HG03432 (cell line): Measurements from ENCODE around the gene ZNF519.
A peak's percentile ranks its signal among the peaks of the same experiment; 100 is the strongest.
"Not testable (repeated sequence)": the region's sequence is repeated elsewhere in the genome, so short reads cannot be mapped to it uniquely, and the experiment has no call there.

Experiments used
- ATAC-seq: cut with Tn5 transposase; IDR thresholded peaks from one replicate; pipeline ENCODE4 v1.9.1; 2021; ENCODE audit warnings: mild to moderate bottlenecking, moderate library complexity; ENCODE audit not compliant: unreplicated experiment

ZNF519 gene

DNA sequence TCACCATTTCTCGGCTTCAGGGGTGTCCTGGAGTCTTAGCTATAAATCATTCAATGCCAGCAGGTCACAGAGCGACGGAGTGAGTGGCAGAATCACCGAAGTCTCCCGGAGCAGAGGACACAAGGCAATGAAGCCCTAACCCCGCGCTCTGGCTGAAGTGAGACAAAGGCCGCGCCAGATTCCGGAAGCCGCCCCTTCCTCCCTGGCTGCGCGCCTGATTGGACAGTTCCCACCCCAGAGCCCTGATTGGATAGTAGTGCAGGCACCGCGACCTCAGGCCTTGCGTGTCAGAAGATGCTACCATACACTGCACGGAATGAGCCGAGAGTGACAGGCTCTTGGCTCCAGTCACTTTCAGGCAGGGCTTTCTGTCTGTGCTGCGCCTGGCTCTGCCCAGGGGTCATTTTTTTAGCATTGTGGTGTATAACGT, at the start of gene ZNF519:
Gene ZNF519 (minus strand): TSS at position 165 of the 430 bp plus-strand sequence. CDS start 158 bp downstream, at position 7.
- ATAC-seq = peak; percentile 100

GRCh38 chr18:14179306-14179705, 47.1 kb upstream of the ZNF519 start:
- no peak for ATAC-seq

GRCh38 chr18:14178321-14179196, 46.3 kb upstream of the ZNF519 start:
- ATAC-seq = peak; percentile 96

DNA sequence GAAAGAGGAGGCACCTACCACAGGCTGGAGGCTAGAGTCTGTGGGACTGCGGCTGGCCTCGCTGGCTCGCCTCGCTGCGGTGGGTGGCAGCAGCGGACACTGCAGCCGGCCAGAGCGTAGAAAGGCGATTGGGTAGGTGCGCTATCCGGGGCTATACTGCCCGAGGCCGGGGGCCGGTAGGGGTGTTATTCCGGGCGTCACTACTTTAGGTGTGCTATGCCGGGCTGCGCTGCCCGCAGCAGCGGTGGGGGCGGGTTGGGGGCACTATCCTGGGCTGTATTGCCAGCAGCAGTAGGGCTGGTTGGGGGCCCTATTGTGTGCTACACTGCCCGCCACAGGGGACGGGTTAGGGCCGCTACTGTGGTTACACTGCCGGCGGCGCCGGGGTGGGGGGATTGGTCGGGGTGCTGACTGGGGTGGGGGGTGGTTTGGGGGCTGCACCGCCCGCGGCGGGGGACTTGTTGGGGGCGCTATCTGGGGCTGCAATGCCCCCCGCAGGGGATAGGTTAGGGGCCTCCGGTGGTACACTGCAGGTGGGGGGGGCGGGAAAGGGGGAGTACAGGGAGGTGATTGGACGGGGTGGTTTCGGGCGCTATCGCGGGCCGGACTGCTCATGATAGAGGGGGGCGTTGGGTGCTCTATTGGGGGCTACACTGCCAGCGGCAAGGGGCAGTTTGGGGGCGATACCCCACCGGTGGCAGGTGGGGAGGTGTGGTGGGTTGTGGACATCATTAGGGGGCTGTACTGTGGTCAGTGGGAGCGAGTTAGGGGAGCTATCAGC, 45.5 kb upstream of the ZNF519 start:
- not testable (repeated sequence) for ATAC-seq

GRCh38 chr18:14175404-14175803, 43.2 kb upstream of the ZNF519 start:
- ATAC-seq = not testable (repeated sequence)

DNA sequence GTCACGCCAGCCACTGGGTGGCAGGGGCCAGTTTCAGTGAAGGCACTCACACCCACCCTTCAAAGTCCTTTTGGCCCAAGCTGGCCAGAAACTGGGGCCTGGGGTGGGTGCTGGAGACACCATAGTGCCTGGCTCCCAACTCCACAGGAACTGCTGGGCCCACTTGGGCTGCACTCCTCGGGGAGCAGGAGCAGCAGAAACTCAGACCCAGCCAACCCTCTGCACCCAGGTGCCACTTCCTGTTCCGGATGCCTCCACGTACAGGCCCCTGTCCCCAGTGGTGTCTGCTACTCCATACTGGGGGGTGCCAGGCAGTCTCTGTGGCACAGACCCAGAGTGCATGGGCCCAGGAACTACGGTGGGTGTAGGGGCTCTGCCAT, 42.5 kb upstream of the ZNF519 start:
- no peak for ATAC-seq

DNA sequence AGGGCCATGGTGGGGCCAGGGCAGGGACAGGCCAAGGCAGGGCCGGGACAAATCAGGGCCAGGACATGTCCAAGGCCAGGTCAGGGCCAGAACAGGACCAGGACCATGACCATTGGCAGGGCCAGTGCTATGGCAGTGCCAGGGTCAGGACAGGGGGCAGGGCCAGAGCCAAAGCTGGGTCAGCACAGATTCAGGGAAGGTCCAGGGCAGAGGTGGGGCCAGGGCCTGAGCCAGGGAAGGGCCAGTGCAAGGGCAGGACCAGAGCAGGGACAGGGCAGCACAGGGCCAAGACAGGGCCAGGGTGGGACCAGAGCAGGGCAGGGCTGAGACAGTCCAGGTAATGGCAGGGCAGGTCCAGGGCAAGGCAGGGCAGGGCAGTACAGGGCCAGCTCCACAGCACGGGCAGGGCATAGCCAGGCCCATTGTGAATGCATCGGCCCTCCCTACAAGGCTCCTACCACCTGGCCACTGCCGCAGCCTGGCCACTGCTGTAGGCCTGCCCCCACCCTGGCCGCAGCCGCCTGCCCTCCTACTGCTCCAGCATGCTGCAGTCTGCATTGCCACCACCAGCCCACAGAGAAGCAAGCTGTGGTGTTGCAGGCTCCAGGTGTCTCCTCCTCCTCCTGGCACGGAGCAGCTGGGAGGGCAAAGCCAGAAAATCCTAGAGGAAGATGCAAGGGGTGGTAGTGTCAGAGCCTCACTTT, 41.9 kb upstream of the ZNF519 start:
- ATAC-seq = not testable (repeated sequence)

GRCh38 chr18:14173116-14173951, 41.1 kb upstream of the ZNF519 start:
- ATAC-seq = not testable (repeated sequence)

DNA sequence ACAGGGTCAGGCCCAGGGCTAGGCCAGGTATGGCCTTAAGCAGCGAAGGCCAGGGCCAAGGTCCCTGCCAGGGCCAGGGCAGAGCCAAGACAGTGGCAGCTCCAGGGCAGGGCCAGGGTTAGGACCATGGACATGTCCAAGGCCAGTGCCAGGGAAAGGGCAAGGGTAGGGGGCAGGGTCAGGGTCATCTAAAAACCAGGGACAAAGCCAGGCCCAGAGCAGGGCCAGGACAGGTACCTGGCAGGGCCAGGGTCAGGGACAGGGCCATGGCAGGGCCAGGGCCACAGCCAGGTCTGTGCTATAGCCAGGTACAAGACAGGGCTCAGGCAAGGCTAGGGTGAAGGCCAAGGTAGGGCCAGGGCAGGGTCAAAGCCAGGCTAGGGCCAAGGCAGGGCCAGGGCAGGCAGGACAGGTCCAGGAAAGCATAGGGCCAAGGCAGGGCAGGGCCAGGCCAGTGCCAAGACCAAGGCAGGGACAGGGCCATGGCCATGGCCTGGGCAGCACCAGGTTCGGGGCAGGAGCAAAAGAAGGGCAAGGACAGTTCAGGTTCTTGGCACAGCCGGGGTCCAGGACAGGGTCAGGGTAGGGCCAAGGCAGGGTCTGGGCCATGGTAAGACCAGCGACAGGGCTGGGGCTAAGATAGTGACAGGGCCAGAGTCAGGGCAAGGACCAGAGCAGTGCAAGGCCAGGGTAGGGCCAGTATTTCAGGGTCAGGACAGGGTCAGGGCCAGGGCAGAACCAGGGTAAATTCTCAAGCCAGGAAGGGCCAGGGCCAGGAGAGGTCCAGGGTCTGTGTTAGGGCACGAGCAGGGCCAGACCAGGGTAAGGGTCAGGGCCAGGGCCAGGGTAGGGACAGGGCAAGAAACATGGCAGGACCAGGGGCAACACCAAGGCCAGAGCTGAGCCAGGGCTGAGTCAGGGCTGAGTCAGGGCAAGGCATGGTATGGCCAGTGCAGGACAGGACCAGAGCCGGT, 40.2 kb upstream of the ZNF519 start:
- ATAC-seq = not testable (repeated sequence)

- ATAC-seq = not testable (repeated sequence)
Observed at GRCh38 chr18:14171301-14172141, 39.3 kb upstream of the ZNF519 start.

- ATAC-seq = not testable (repeated sequence)
Observed at GRCh38 chr18:14170367-14171036, 38.3 kb upstream of the ZNF519 start.

DNA sequence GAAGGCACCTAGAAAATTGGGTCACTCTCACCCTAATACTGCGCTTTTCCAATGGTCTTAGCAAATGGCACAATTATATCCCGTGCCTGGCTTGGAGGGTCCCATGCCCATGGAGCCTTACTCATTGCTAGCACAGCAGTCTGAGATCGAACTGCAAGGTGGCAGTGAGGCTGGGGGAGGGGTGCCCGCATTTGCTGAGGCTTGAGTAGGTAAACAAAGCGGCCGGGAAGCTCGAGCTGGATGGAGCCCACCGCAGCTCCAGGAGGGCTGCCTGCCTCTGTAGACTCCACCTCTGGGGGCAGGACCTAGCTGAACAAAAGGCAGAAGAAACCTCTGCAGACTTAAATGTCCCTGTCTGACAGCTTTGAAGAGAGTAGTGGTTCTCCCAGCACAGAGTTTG, 30.7 kb upstream of the ZNF519 start:
- not testable (repeated sequence) for ATAC-seq

GRCh38 chr18:14151564-14152113, 19.4 kb upstream of the ZNF519 start:
- ATAC-seq = not testable (repeated sequence)

DNA sequence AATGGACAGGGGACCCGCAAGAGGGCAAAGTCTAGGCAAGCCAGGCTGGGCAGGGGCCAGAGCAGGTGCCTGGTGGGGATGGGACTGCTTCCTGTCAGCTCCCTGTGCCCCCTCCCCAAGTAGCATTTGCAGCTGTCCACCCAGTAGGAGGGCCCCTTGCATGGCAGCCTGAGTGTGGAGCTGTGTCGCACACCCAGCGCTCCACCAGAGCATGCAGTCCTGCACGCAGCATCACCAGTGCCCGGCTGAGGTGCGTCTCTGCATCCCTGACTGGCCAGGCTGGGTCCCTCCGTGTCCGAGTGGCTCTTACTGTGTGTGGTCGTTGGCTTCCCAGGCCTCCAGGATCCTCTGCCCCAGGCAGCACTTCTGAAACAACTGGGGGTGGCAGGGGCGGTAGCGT, 18.5 kb upstream of the ZNF519 start:
- ATAC-seq = not testable (repeated sequence)

DNA sequence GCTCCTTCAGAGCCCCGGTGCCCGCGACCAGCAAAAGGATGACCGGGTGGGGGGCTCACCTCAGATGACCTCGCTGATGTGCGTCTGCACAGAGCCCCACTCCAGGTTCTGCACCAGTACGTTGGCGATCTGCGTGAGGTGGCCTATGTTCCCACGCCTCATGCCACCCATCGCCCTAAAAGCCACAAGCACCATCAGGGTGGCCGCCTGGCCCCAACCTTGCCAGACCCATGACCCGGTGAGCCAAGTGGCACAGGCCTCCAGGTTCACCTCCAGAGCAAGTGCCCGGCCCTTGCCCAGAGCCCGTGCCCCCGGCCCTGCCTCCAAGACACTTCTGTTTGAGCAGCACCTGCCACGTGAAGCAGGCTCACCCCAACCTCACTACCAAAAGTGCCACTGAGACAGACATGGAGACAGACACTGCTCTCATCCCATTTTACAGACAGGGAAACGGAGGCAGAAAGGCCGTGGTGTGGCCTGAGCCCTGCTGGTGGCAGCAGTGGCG, 17.7 kb upstream of the ZNF519 start:
- ATAC-seq = not testable (repeated sequence)

- ATAC-seq = not testable (repeated sequence)
Observed at GRCh38 chr18:14149121-14149850, 17.1 kb upstream of the ZNF519 start.
